Measurements from ENCODE around the gene ZNRF1.
"Not testable (repeated sequence)": the region's sequence is repeated elsewhere in the genome, so short reads cannot be mapped to it uniquely, and the experiment has no call there.

ZNRF1 gene

DNA sequence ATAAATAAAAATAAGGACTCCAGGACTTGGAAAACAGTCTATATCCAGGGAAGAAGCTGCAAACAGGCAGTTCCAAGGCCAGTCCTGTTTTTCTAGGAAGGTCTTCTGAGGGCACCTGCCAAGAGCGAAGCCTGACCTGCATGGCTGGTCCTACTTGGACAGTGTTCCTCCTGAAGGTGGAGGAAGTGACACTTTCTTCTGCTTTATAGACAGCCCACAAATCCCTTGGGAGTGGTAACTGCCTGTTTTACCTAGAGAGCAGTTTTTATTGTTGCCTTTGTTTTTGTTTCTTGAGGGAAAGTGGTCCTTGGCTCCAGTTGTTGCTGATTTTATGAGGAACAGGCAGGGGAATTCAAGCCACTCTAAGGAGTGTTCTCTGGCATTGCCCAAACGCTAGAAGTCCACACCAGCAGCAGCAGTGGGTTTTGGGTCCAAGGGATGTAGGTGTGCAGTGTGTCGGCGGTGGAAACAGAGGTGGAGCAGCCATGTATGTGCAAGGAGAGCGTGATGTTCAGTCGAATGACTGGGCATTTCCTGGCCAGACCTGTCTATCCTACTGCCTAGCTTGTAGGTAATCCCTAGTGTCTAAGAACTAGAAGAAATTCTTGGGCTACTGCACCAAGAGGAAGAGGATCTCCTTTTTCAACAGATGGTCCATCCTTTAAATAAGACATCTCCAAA is 82.5 kb downstream of the ZNRF1 start:
- no peak for FAIRE-seq

DNA sequence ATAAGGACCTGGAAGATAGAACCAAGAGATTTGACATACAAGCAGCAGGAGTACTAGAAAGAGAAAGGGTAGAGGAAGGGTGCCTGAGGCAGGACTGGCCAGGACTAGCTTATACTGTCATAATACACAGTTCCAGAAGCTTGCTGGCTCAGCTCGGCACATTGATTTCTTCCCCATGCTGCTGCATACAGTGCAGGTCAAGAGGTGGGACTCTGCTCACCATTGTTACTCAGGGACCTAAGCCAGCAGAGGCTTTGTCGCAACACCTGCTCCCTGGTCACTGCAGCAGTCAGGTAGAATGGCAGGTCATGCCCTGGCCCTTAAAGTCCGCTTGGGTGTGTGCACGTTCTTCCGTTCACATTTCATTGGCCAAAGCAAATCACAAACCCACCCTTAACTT is 85.0 kb downstream of the ZNRF1 start:
- FAIRE-seq: no peak

DNA sequence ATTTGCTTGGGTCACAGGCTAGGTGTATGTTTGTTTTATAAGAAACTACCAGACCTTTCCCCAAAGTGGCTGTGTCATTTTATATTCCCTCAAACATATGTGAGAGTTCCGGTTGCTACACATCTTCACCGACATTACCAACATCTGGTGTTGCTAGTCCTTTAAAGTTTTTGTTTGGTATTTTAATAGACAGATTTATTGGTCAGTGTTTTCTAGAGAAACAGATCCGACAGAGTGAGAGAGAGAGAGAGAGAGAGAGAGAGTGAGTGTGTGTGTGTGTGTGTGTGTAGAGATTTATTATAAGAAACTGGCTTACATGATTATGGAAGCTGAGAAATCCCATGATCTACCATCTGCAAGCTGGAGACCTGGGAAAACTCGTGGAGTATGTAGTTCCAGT is 86.7 kb downstream of the ZNRF1 start:
- no peak for FAIRE-seq

DNA sequence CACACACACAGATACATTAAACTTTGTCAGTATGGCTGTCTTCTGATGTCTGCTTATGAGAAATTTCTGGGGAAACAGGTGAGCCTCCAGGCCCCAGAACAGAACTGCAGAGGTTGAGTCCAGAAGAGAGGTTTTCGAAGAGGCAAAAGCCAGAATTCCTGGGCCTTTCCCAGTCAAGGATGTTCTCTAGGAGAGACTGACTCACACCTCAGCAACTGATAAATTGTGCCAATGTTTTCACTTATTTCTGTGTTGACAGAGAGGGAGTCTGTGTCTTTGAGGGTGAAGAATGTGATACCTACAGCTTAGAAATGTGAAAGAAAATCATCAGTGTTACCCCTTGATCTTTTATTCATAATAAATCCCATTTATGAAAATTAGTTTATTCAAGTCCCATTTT is 87.5 kb downstream of the ZNRF1 start:
- no peak for FAIRE-seq

DNA sequence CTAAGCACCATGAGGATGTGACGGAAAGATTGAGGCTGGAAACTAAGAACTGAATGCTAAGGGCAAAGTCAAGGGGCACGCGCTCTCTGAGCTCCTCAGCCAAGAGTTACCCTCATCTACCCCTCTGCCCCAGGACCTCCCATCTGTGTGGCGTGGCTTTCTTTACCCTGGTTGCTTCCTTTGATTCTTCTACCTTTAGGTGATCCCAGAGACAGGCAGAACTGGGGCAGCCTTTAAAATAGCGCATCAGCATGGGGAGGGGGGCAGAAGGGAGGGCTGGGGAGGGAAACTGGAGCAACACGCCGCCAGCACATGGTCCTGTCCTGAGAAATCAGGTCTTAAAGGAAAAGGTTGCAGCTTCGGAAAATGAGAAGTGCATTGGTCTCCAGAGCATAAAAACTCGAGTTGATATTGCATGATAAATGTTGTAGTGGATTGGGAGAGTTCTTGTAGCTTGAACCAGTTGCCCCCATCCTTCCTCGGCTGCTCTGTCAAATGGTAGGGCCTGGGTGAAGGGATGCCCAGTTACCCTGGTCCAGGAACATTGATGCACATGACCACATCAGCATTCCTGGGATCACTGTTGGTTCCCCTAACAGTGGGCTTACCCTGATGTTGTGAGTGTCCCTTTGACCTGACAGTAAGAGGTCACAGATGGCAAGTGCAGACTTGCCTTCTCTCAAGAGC is 88.0 kb downstream of the ZNRF1 start:
- FAIRE-seq: no peak

DNA sequence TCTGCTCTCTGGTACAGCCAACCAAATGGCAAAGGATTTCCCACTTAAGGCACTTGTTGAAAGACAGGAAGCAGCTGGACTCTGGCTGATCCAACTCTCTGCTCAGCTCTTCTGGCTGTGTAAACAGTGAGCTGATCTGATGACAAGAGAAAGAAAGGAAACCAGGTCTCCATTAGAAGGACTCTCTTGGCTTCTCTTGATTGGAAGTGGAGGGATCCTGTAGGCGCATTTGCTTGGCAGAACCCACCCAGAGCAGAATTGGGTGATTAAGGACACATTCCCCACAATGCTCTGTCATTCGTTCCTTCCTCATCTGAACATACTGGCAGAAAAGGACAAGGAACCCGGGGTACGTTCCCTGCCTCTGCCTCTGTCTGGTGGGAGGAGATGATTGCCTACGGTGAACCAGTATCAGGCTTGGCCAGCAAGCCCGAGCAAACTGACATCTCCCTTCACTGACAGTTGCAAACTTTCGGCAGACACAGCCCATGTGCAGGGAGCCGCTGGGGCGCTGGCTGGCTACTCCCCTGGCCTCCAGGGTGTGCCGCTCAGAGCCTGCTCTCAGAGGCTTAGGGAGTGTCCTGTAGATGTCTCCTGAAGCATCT is 88.7 kb downstream of the ZNRF1 start:
- no peak for FAIRE-seq

DNA sequence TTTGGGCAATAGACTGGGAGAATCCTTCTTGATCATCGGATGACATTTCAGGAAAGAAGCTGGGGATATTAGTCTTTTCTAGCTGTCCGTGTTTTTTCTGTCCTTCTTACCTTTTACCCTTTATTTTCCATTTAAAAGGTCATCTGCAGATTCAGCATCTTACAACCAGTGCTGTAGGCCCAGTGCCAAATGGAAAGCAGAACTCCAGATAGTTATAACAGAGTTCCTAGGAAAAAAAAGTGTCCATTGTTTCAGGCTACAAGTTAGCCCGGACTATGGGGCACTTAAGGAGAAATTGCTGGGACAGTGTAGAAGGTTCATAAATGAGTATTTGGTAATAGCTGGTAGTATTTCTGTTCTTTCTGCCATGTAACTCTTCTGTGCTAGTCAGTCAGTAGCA is 89.4 kb downstream of the ZNRF1 start:
- no peak for FAIRE-seq

DNA sequence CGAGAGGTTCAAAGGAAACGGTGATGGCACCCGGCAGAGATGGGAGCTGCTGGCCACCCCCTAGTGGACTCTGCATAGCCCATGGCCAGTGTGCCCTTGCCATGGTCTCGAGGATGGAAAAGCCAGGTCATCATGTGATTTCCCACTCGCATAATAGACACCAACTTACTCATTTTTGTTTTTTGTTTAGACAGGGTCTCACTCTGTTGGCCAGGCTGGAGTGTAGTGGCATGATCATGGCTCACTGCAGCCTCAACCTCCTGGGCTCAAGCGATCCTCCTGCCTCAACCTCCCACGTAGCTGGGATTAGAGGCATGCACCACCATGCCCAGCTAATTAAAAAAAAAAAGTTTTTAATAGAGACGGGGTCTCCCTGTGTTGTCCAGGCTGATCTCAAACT is 90.1 kb downstream of the ZNRF1 start:
- no peak for FAIRE-seq

DNA sequence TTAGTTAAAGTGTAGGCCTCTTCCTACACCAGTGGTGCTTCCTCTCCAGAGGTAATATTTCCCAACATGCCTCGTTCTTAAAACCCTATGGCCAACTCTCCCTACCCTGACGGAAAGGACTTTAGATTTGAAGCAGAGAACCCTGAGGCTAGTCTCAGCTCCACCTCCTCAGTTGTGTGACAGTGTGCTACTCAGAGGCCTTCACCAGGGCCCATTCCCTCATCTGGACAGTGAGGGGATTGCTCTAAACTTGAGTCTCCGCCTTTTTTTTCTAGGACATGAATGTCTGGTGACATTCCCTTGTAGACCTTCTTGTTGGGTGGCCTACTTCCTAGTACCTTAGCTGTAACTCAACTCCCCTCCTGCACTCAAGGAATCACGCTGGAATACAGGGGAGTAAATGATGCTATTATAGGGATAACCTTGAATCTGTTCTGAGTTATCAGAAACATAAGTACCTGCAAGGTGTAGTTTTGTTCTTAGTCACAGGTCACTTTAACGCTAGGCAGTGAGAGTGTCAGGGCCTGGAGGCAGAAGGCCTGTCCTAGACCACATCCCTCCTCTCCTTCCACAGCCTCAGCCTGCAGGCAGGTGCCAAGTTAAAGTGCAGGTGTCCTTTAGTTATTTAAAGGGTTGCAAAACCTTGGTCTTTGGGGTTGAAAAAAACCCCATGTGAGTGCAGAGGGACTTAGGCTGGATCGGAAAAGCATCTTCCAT is 90.8 kb downstream of the ZNRF1 start:
- FAIRE-seq: no peak

DNA sequence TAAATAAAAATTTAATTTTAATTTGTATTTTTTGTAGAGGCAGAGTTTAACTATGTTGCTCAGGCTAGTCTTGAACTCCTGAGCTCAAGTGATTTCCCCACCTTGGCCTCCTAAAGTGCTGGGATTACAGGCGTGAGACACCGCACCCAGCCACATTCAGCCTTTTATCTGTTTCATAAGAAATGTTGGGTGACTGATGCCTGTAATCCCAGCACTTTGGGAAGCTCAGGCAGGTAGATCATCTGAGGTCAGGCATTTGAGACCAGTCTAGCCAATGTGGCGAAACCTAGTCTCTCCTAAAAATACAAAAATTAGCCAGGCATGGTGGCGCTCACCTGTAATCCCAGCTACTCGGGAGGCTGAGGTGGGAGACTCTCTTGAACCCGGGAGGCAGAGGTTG is 92.1 kb downstream of the ZNRF1 start:
- not testable (repeated sequence) for FAIRE-seq

DNA sequence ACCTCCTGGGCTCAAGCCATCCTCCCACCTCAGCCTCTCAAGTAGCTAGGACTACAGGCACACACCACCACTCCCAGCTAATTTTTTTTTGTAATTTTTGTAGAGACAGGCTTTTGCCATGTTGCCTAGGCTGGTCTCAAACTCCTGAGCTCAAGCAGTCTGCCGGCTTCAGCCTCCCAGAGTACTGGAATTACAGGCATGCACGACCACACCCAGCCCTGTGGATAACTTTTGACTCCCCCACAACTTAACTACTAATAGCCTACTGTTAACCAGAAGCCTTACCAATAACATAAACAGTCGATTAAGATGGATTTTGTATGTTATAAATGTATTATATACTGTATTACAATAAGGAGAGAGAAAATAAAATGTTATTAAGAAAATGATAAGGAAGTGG is 92.8 kb downstream of the ZNRF1 start:
- FAIRE-seq: not testable (repeated sequence)

DNA sequence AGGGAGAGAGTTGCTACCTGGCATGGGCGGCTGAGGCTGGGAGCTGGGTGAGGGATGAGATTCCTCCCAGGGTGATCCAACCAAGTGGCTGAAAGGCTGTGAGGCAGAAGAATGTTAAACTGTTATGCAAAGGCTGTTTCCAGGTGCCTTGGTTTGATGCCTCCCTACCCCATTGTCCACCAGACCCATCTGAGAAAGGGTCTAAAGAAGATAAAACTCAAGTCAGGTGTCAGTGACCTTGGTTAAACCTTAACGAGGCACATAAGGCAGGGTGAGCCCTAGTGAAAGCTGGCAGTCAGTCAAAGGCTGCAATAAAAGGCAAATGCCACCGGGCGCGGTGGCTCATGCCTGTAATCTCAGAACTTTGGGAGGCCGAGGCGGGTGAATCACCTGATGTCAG is 94.0 kb downstream of the ZNRF1 start:
- no peak for FAIRE-seq

DNA sequence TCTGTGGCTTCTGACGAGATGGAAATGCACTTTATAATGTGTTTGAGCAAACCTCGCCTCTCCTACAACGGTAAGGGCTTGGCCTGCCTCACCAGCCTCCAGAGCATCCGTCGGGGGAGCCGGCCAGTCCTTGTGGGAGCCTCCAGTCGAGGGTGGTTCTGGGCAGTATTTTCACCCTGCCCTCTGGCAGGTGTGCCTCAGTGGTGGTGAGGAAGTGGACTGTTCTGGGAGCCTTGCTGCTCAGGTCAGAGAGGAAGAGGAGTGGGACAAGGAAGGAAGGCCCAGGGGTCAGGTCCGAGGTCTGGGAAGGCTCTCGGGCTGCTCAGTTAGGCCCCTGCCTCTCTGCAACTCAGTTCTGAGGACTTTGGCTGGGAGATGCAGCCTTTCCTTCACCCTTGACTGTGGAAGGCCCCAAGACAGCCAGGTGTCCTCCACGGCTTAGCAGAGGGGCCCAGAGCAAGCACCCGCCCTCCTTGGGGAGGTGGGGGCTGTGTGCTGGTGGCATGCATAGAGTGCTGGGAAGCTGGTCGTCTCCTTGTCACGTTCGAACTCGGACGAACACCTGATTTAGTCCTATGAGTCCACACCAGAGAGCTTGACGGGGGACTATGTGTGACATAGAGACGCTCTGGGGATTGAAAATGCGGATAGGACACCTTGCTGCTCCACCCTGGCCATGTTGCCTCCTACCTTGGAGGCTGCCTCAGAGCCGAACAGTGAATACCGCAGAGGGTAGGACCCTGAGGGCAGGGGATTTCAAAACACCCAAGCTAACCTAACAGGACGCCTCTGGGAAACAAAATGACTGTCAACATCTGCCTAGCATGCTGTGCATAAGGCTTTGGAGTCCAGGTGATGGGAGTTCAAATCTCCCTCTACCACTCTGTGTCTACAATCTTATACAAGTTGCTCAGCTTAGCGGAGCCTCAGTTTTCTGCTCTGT is 95.0 kb downstream of the ZNRF1 start:
- no peak for FAIRE-seq

DNA sequence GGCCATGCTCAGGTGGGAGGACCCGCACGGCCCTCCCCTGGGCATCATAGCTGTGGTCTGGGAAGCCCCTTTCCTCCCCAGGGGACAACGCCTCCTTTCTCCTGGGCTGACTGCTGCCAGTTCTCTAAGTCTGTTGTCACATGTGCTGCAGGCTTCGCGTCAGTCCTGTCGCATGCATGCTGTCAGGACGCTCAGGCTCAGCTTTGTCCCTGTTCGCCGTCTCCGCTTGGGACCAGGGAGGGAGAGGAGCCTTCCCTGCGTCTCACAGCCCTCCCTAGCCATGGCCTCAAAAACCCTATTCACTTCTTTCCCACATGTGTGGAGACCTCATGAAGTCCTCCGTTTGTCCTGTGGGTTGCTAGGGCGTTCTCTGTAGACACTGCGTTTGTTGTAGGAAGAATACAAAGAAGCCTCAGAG is 96.4 kb downstream of the ZNRF1 start:
- no peak for FAIRE-seq

DNA sequence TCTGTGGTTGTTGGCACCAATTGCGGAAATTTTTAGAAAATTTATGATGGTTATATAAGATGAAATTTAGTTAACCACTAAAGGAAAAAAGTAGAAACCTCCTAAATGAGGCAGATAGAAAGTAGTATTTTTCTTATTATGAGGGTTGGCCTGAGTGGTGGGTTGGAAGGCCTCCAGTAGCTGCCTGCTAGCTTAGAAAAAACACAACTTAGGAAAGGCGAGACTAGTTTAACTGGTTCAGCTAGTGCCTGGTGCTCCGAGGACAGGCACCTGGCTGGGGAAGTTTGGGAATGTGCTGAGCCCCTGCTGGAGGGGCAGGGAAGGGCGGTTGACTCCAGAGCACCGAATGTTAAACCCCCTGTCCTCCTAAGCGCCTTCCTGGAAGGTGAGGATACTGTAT is 97.8 kb downstream of the ZNRF1 start:
- no peak for FAIRE-seq

DNA sequence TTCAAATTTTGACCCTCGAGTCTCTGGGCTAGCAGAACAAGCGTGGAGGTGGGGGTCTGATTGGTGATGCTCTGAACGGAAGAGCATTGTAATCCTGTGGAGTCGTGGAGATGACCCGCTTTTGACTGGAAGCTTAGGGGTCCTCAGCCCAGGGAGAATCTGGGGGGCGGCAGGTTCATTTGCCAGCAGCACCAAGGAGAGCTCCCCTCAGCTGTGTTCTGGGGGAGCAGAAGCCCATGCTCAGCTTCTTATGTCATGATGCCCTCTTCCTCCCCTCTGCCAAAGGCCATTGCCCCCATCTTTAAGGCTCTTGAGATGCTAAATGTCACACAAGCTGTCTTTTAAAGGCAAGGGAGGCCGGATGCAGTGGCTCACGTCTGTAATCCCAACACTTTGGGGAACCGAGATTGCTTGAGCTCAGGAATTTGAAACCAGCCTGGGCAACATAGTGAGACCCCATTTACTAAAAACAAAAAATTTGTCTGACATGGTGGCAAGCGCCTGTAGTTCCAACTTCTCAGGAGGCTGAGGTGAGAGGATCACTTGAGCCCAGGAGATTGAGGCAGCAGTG is 98.5 kb downstream of the ZNRF1 start:
- FAIRE-seq: no peak

DNA sequence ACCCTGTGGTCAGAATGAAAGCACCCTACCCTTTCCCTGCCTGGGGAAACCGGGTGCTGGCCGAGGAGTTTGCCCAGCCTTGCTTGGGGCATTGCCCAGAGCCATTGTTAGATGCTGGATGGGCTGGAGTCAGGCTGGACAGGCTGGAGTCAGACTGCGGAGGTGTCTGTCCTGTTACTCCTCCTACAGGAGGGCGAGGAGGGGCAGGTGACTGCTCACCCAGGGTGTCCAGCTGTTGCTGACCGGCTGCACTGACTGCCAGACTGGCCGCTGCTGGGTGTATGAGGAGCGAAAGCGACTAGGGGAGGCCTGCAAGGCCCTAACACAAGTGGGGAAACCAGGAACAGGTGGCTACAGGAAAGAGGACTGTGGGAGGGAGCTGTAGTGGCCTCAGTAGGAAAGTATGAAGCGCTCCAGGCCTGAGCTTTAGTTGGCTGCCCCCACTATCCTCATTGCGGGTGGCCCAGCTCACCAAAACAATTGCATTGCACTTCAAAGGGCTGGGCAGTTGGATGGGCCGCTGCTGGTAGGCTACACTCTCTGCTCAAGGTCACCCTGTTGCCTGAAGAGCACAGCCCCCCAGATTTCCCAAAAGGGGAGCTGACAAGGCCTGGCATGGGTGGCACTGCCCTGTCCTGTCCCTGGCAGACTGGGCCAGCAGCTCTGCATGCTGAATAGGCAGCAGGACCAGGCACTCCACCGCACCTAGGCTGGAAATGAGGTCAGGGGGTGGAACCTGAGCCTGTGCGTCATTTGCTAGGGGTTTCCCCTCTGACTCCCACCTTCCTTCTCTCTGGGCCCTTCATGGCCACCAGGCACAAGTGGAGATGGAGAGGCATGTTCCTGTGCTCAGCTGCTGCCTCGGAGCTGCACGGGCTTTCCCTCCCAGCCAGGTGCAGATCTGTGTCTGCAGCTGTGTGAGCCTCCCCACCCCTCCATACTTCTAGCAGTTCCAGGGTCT is 99.4 kb downstream of the ZNRF1 start:
- no peak for FAIRE-seq

DNA sequence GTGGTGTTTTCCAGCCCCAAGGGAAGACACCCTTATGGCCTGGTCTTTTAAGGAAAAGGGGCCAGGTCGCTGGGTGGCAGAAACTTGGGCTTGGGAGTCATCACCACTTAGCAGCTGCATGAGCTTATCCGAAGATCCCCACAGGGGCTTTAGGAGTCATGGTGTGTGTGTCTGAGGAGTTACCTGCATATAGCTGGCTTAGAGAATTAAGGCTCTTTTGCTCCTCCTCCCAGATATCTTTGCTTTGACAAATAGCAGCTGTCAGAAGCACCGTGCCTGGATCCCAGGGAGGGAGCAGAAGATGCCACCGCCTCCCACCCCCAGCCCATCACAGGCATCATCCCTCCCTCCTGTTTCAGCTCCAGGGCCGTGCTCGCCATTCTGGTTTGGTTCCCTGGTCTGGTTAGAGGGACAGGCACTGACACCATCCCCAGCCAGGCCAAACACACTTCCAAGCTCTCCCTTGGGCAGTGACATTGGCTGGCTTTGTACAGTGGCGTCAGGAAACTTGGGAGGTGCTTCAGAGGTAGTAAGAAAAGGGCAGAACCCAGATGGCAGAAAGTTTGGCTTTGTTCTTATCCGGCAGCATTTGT is 100.3 kb downstream of the ZNRF1 start:
- no peak for FAIRE-seq

DNA sequence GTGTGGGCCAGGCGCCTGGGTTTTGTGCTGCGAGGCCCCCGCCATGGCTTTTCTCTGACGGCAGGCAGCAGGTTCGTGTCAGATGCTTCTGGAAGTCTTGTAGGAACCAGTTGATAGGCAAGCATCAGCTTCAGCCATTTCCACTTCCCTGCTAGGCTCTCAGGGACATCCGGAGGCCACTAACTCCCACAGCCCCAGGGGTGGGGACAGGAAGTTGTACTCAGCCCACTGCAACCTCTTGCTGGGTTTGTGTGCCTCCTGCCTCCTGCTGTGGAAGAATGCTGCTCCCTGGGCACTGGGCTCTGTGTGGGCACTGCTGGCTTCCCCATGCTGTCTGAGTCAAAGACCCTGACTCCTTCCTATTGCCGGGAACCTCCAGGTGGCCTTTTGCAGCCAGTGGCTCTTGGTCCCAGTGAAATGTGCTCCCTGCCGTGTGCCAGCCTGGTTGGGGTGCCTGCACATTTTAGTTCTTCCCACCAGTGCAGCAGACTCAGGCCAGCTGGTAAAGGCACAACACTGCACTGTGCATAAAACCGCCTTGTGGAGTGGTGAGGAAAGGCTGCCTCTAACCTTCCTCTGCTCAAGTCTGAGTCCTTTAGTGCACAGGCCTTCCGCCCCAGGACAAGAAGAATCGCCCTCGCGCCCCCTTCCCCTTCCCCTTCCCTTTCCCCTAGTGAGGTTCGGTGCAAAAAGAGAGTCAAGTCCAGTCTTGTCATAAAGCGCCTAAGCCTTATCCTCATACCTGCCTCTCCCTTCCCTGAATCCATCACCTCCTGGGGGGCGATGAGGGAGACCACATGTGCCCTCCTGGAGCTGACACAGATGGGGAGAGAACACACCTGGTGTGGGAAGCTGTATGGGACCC is 101.1 kb downstream of the ZNRF1 start:
- FAIRE-seq: no peak

DNA sequence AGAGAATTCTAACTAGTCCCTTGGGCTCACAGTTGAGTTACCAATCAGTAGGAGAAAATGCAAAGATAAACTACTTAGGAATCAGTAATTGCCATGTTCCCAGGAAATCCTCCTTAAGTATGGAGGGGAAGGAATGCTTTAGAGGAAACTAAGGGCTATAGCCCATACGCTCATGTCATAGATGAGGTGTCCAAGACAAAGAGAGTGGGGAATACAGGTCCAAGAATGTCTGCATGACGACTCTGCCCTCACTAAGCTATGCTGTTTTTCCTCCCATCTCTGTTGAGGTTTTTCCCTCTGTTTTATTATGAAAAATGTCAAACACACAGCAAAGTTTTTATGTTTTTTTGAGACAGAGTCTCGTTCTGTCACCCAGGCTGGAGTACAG is 101.8 kb downstream of the ZNRF1 start:
- no peak for FAIRE-seq

Data from A204.1 (cell line).